K562 (cell line): ENCODE measurements around the gene ZNF438. TPM values are rescaled to one million over a fixed set of nuclear protein-coding genes. Genes with fewer than 3 reads are reported as not detected.

ENCODE experiments used
- ATAC-seq: fragments of 200-7000 bp; cut with Tn5 transposase; 3 replicates; pipeline ENCODE4 v1.9.1; 2020; ENCODE audit warnings: moderate library complexity
- BruUV-seq: library from RNA; stranded (reverse); fragments of 400-500 nt; replicated peaks from 2 replicates; lab custom pipeline; 2021; lab: Mats Ljungman, UMichigan
- CTCF ChIA-PET: fragments of 300-600 bp; formaldehyde crosslinking; extraction: SDS; loops from one replicate; lab custom pipeline; 2021; ENCODE audit warnings: low intra/inter-chr PET ratio; lab: Yijun Ruan, JAX
- POLR2A ChIA-PET: fragments of 300-600, 350-650 bp; sonication (Branson Sonifier 250); formaldehyde crosslinking; extraction: SDS; loops from one replicate; lab custom pipeline; 2021; ENCODE audit warnings: antibody characterized with exemption, inconsistent platforms; lab: Yijun Ruan, JAX
- DNase-seq, 4 experiments: peaks; one replicate each; pipeline versions ENCODE4 v3.0.0 to v3.0.0-alpha.2; 2011 to 2018; ENCODE audit warnings: low spot score in 3 of 4, mixed read lengths in 3 of 4; ENCODE audit errors: extremely low read depth in 1 of 4
- FAIRE-seq: peaks from 2 replicates; lab custom pipeline; 2011; peaks lifted over from hg19 to GRCh38; lab: Jason Lieb, UNC
- H2AFZ ChIP-seq: 2 replicates; pipeline ENCODE4 v1.6.0; 2011; ENCODE audit warnings: low read depth, low read length, control low read depth, inconsistent platforms
- H3K27ac ChIP-seq: fragments of 200-600 bp; 3 replicates; pipeline ENCODE4 v1.8.0; 2011; ENCODE audit warnings: low read depth, mild to moderate bottlenecking, control low read depth, inconsistent platforms, low read length, moderate library complexity, mixed read lengths; ENCODE audit errors: extremely low read depth
- H3K27me3 ChIP-seq, 2 experiments: fragments of 300-600 bp in 1 of 2; 2 replicates in 1 of 2; 3 replicates in 1 of 2; pipeline versions ENCODE4 v1.6.0 to v1.8.0; 2011; ENCODE audit warnings: inconsistent platforms in 2 of 2, low read length in 2 of 2, mild to moderate bottlenecking in 1 of 2, mixed read lengths in 1 of 2, moderate library complexity in 1 of 2; ENCODE audit not compliant: control insufficient read depth in 2 of 2, insufficient read depth in 2 of 2
- H3K36me3 ChIP-seq: fragments of 300-600 bp; 3 replicates; pipeline ENCODE4 v1.8.0; 2011; ENCODE audit warnings: mild to moderate bottlenecking, low read length, inconsistent platforms; ENCODE audit not compliant: control insufficient read depth, insufficient read depth
- H3K4me1 ChIP-seq, 2 experiments: fragments of 200-600 bp in 1 of 2; replicated peaks in 1 of 2; 2 replicates in 1 of 2; 3 replicates in 1 of 2; pipeline versions ENCODE4 v1.5.1 to v1.8.0; 2011; ENCODE audit warnings: inconsistent platforms in 2 of 2, low read length in 2 of 2, mild to moderate bottlenecking in 1 of 2, mixed read lengths in 1 of 2, moderate library complexity in 1 of 2; ENCODE audit not compliant: control insufficient read depth in 2 of 2, insufficient read depth in 2 of 2
- H3K4me2 ChIP-seq: 2 replicates; pipeline ENCODE4 v1.6.1; 2011; ENCODE audit warnings: low read length, control low read depth, inconsistent platforms, mixed read lengths; ENCODE audit not compliant: insufficient read depth
- H3K4me3 ChIP-seq: fragments of 200-600 bp; sonication (generic), shearing (Covaris generic); 2 replicates; pipeline ENCODE4 v1.5.1; 2016; ENCODE audit warnings: control low read depth, inconsistent platforms
- H3K79me2 ChIP-seq: fragments of 200-600 bp; 3 replicates; pipeline ENCODE4 v1.8.0; 2011; ENCODE audit warnings: low read length, inconsistent platforms; ENCODE audit not compliant: control insufficient read depth, insufficient read depth
- H3K9ac ChIP-seq, 2 experiments: 2 replicates each; pipeline versions ENCODE4 v1.6.0 to v1.6.1; 2011; ENCODE audit warnings: low read depth in 2 of 2, low read length in 2 of 2, control low read depth in 1 of 2, inconsistent platforms in 1 of 2, mild to moderate bottlenecking in 1 of 2, mixed read lengths in 1 of 2; ENCODE audit not compliant: insufficient read depth in 1 of 2
- H3K9me1 ChIP-seq: one replicate; pipeline ENCODE4 v1.6.0; 2011; ENCODE audit warnings: inconsistent platforms, mild to moderate bottlenecking, low read length, moderate library complexity; ENCODE audit not compliant: control insufficient read depth, insufficient read depth
- H3K9me3 ChIP-seq: replicated peaks from 2 replicates; pipeline ENCODE4 v1.5.1; 2011; ENCODE audit warnings: low read depth, low read length, inconsistent platforms; ENCODE audit not compliant: control insufficient read depth, insufficient read depth
- H4K20me1 ChIP-seq: replicated peaks from 2 replicates; pipeline ENCODE4 v1.6.1; 2011; ENCODE audit warnings: low read length, inconsistent platforms, mixed read lengths; ENCODE audit not compliant: control insufficient read depth, insufficient read depth
- ETV1 ChIP-seq: fragments of 450-650 bp; conservative IDR thresholded peaks from 2 replicates; pipeline ENCODE4 v1.6.1; 2016; ENCODE audit warnings: missing genetic modification characterization, control low read depth, low read depth, missing compliant biosample characterization
- FIP1L1 ChIP-seq: fragments of 200-400 bp; formaldehyde crosslinking; IDR thresholded peaks from 2 replicates; pipeline ENCODE4 v1.6.1; 2018; ENCODE audit warnings: mild to moderate bottlenecking, low read depth, low read length; ENCODE audit not compliant: poor library complexity, severe bottlenecking
- SOX6 ChIP-seq: fragments of 450-650 bp; IDR thresholded peaks from 2 replicates; pipeline ENCODE4 v1.6.1; 2014; ENCODE audit warnings: mild to moderate bottlenecking
- SP1 ChIP-seq: sonication (generic); formaldehyde crosslinking; IDR thresholded peaks from 2 replicates; pipeline ENCODE4 v1.8.1; 2022; ENCODE audit warnings: mild to moderate bottlenecking, missing genetic modification reagents
- TSC22D4 ChIP-seq: fragments of 450-650 bp; IDR thresholded peaks from 2 replicates; pipeline ENCODE4 v1.6.1; 2016; ENCODE audit warnings: missing genetic modification characterization, missing biosample characterization, control low read depth
- ZNF253 ChIP-seq: fragments of 250-450 bp; sonication (Bioruptor Pico); conservative IDR thresholded peaks from 2 replicates; pipeline ENCODE4 v1.6.1; 2021; ENCODE audit warnings: mild to moderate bottlenecking
- ZNF384 ChIP-seq: IDR thresholded peaks from 2 replicates; pipeline ENCODE4 v1.6.1; 2012; ENCODE audit warnings: low read depth, low read length, improper control_type of control experiment
- ZNF76 ChIP-seq: fragments of 250-450 bp; sonication (Bioruptor Pico); IDR thresholded peaks from 2 replicates; pipeline ENCODE4 v1.4.0; 2020; ENCODE audit warnings: mild to moderate bottlenecking, moderate library complexity, borderline replicate concordance
- WGBS: fragments of 100-300 bp; shearing (Covaris generic); methylation state at CpG from one replicate; pipeline ENCODE4 v1.1.6; 2016; ENCODE audit warnings: low coverage, mixed read lengths; ENCODE audit not compliant: insufficient coverage; ENCODE audit errors: missing lambda C conversion rate; 5-methylcytosine and 5-hydroxymethylcytosine counted together
- in situ Hi-C: fragments of 300-500 bp; cut with MboI; formaldehyde crosslinking; loops from 4 replicates; pipeline ENCODE4 v1.15.0; 2018; ENCODE audit warnings: inconsistent platforms, mixed read lengths
- intact Hi-C: fragments of 100-400 bp; cut with micrococcal nuclease; formaldehyde crosslinking; loops from 2 replicates; pipeline ENCODE4 v1.14.2; 2022
- polyA plus RNA-seq, 8 experiments: library from polyadenylated mRNA; depleted of rRNA in 4 of 8; stranded (reverse) in 5 of 8; unstranded in 3 of 8; fragments of >200 nt; fragmentation: Nextera tagmentation in 2 of 8; fragmentation: Illumina TruSeq in 1 of 8; extraction: Ambion mirVana in 2 of 8; extraction: Trizol in 1 of 8; gene quantifications; 2 replicates each; pipeline versions ENCODE4 v1.2.1 to v1.2.3, GENCODE V29; 2011 to 2014; ENCODE audit warnings: inconsistent platforms in 1 of 8, missing spikeins in 1 of 8
- total RNA-seq, 7 experiments: library from RNA; depleted of rRNA in 6 of 7; stranded (reverse); fragments of >200 nt in 6 of 7; fragmentation: Illumina TruSeq in 2 of 7; extraction: Trizol in 2 of 7; gene quantifications; 2 replicates each; pipeline versions ENCODE4 v1.2.1 to v1.2.3, GENCODE V29; 2011 to 2021; ENCODE audit warnings: low replicate concordance in 1 of 7
- TF ChIP-seq, protein P1 (sequence below): fragments of 450-650 bp; formaldehyde crosslinking; IDR thresholded peaks from 2 replicates; pipeline ENCODE4 v1.4.0; 2020; ENCODE audit warnings: mild to moderate bottlenecking, mixed read lengths

The ZNF438 gene
- total and polyA plus RNA-seq, 9 of the 15 experiments (the other 6 are each of a cell fraction or from before 2014, with no cell fraction given): 0.45 to 1.5 (median 0.91) TPM

DNA sequence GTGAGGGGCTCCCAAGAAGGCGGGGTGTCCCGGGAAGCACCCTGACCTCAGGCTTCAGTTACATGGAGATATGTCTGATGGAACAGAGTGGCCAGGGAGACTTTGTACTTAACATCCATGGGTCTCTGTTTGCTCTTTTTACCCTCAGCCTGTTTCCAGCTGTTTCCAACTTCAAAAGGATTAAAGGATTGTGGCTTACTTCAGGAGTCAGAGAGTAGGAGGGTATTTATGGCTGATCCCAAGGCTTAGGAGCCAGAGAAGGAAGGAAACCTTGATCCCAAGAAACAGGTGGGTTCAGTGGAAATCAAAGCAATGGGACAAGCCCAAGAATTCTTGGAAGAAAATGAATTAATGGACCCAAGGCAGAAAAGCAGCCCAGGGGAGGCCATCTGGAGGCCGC is 37.7 kb upstream of the ZNF438 start:
- no peaks in the 10 kb centered on the region for H3K9me3 ChIP-seq
- 0% methylated on average over 3 of the region's 3 CpGs for WGBS
- no peak overlapping the region for H3K4me2 ChIP-seq
- no peak overlapping the region for H2AFZ ChIP-seq
- no peak for DNase-seq
- BruUV-seq: no TSS peak
- TF ChIP-seq ZNF253 (CRISPR knock-in tag) (no peak), FIP1L1 (no peak), TSC22D4 (no peak), ETV1 (tag) (no peak), SOX6 (no peak), SP1 (CRISPR knock-in tag) (no peak), ZNF384 (no peak)
- TF ChIP-seq, all 486 proteins: peak for 0
- no peak overlapping the region for H3K9ac ChIP-seq
- no peak overlapping the region for H3K4me3 ChIP-seq
- H4K20me1 ChIP-seq: no peaks in the 10 kb centered on the region
- intact Hi-C loops (no loop called here), in situ Hi-C loops (no loop called here)
- ATAC-seq: no peak
- CTCF ChIA-PET: no interaction called here
- H3K27ac ChIP-seq: no peak overlapping the region
- H3K79me2 ChIP-seq: no peaks in the 10 kb centered on the region
- peaks cover 6 to 11% of the 10 kb centered on the region in 2 experiments; a peak in 3 of 5 replicates for H3K27me3 ChIP-seq
- no peaks in the 10 kb centered on the region for H3K9me1 ChIP-seq
- POLR2A ChIA-PET: interaction anchor here (1.2 kb wide), 1 partner anchor 9 kb away, joined by 3 read pairs; no protein-coding TSS in a partner anchor
- H3K36me3 ChIP-seq: no peaks in the 10 kb centered on the region
- no peaks in the 10 kb centered on the region for H3K4me1 ChIP-seq
- FAIRE-seq: no peak

GRCh38 chr10:31064348-31064747 is 32.7 kb upstream of the ZNF438 start:
- no peak overlapping the region for H3K9ac ChIP-seq
- H3K4me3 ChIP-seq: no peak overlapping the region
- H3K36me3 ChIP-seq: no peaks in the 10 kb centered on the region
- H3K27ac ChIP-seq: no peak overlapping the region
- H3K79me2 ChIP-seq: no peaks in the 10 kb centered on the region
- TF ChIP-seq, protein P1, sequence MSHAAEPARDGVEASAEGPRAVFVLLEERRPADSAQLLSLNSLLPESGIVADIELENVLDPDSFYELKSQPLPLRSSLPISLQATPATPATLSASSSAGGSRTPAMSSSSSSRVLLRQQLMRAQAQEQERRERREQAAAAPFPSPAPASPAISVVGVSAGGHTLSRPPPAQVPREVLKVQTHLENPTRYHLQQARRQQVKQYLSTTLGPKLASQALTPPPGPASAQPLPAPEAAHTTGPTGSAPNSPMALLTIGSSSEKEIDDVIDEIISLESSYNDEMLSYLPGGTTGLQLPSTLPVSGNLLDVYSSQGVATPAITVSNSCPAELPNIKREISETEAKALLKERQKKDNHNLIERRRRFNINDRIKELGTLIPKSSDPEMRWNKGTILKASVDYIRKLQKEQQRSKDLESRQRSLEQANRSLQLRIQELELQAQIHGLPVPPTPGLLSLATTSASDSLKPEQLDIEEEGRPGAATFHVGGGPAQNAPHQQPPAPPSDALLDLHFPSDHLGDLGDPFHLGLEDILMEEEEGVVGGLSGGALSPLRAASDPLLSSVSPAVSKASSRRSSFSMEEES (CRISPR knock-in tag): no peak
- no peak for TF ChIP-seq ZNF76 (CRISPR knock-in tag)
- H3K9me1 ChIP-seq: no peaks in the 10 kb centered on the region
- FAIRE-seq (no peak), ATAC-seq (no peak), DNase-seq (no peak)
- in situ Hi-C loops (no loop called here), intact Hi-C loops (no loop called here)
- CTCF ChIA-PET: no interaction called here
- no peak overlapping the region for H3K4me2 ChIP-seq
- 0% methylated on average over 2 of the region's 2 CpGs for whole genome bisulfite sequencing
- H2AFZ ChIP-seq: no peak overlapping the region
- H4K20me1 ChIP-seq: no peaks in the 10 kb centered on the region
- BruUV-seq: no TSS peak
- peaks cover 3 to 16% of the 10 kb centered on the region in 2 experiments; a peak in 4 of 5 replicates for H3K27me3 ChIP-seq
- POLR2A ChIA-PET: no interaction called here
- H3K4me1 ChIP-seq: no peaks in the 10 kb centered on the region
- no peaks in the 10 kb centered on the region for H3K9me3 ChIP-seq
